ENCODE results near the gene CDS2. TPM values are rescaled to one million over a fixed set of nuclear protein-coding genes. Genes with fewer than 3 reads are reported as not detected.

Gene CDS2
- total and polyA plus RNA-seq, 2 of the 13 experiments (the other 11 are each of a cell fraction or from before 2014, with no cell fraction given): 81.3 to 153 TPM

GRCh38 chr20:5126512-5127203 lies at the start of gene CDS2 (continued):
- TF ChIP-seq KDM3A (CRISPR knock-in tag; IDR thresholded peaks at IDR 0.05; ENCODE audit: low read depth) (peak; percentile 95), ZNF280D (CRISPR knock-in tag; IDR thresholded peaks at IDR 0.05) (peak; percentile 70; the same call in 1 of the 2 replicates), FOXP4 (CRISPR knock-in tag; IDR thresholded peaks at IDR 0.05) (peak; percentile 69), HNRNPUL1 (IDR thresholded peaks at IDR 0.05; ENCODE audit: low read depth, low read length) (0 out of 2 replicates have a peak, but pooled peaks have one; percentile 45), RCOR2 (CRISPR knock-in tag; IDR thresholded peaks at IDR 0.05) (no peak), SIX1 (CRISPR knock-in tag; IDR thresholded peaks at IDR 0.05; ENCODE audit: borderline replicate concordance) (peak; percentile 21; the same call in 1 of the 2 replicates), GTF2F1 (IDR thresholded peaks at IDR 0.05; ENCODE audit: low read length) (no peak), ZNF274 (CRISPR knock-in tag; IDR thresholded peaks at IDR 0.05) (no peak; the same call in 1 of the 2 replicates), RNF2 (conservative IDR thresholded peaks at IDR 0.05; ENCODE audit: low read depth) (peak; percentile 70; the same call in 1 of the 2 replicates), ZNF317 (CRISPR knock-in tag; IDR thresholded peaks at IDR 0.05) (peak; percentile 49; the same call in 1 of the 2 replicates), ZNF598 (CRISPR knock-in tag; IDR thresholded peaks at IDR 0.05; ENCODE audit: borderline replicate concordance) (peak; percentile 82; the same call in 1 of the 2 replicates), MAFG (CRISPR knock-in tag; IDR thresholded peaks at IDR 0.05) (no peak), ZNF563 (CRISPR knock-in tag; IDR thresholded peaks at IDR 0.05) (peak; percentile 98; the same call in 1 of the 2 replicates), EP300 (IDR thresholded peaks at IDR 0.05; ENCODE audit: low read depth in 2 of 2, low read length in 2 of 2) (peak; percentile 35 to 90; a peak in 3 of 4 replicates), EP300 (CRISPR knock-in tag; IDR thresholded peaks at IDR 0.05; ENCODE audit: borderline replicate concordance) (peak; percentile 1; the same call in 1 of the 2 replicates), PRDM4 (CRISPR knock-in tag; IDR thresholded peaks at IDR 0.05; ENCODE audit: borderline replicate concordance) (no peak), ZFP91 (CRISPR knock-in tag; IDR thresholded peaks at IDR 0.05; ENCODE audit: borderline replicate concordance) (peak; percentile 88), HCFC1 (IDR thresholded peaks at IDR 0.05; ENCODE audit: low read depth, low read length) (peak; percentile 30; the same call in 1 of the 2 replicates), ATRX (CRISPR knock-in tag; IDR thresholded peaks at IDR 0.05; ENCODE audit: borderline replicate concordance) (no peak)

Data from HepG2 (cell line).